BE2C (cell line): ENCODE data around the gene E2F7.

Experiments used
- DNase-seq: peaks from one replicate; pipeline ENCODE4 v3.0.0-alpha.2; 2020
- H3K27me3 ChIP-seq: fragments of 250-450 bp; sonication (Bioruptor Pico); 2 replicates; pipeline ENCODE4 v1.5.1; 2020; ENCODE audit warnings: mild to moderate bottlenecking
- H3K36me3 ChIP-seq: fragments of 250-450 bp; sonication (Bioruptor Pico); 2 replicates; pipeline ENCODE4 v1.5.1; 2020; ENCODE audit warnings: mild to moderate bottlenecking
- H3K4me1 ChIP-seq: fragments of 250-450 bp; sonication (Bioruptor Pico); 2 replicates; pipeline ENCODE4 v1.5.1; 2020
- H3K4me3 ChIP-seq: 2 replicates; pipeline ENCODE4 v1.5.1; 2011; ENCODE audit warnings: low read depth, low read length
- H3K9me3 ChIP-seq: fragments of 250-450 bp; sonication (Bioruptor Pico); 2 replicates; pipeline ENCODE4 v1.5.1; 2020
- CTCF ChIP-seq: IDR thresholded peaks from 2 replicates; pipeline ENCODE4 v1.5.1; 2012; ENCODE audit warnings: mild to moderate bottlenecking, low read depth, low read length

The E2F7 gene

DNA sequence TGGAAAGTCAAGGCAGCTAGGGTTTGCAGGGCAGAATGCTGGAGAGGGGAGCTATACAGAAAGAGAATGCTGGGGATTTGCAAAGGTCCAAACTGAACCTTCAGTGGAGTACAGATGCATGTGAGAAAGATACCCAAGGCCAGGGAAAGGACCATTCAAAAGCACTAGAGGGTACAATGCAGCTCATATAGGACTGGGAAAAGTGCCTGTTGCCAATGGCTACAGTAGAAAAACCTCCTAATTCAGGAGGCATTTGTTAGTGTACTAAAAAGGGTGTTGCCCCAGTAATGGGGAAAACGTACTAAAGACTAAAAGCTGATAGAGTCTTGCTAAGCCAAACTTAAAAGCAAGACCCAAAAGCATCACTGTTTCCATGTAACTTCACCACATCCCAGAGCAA is 30.1 kb downstream of the E2F7 start:
- Histone ChIP-seq H3K36me3 (peaks cover 8% of the 10 kb centered on the region), H3K4me1 (no peaks in the 10 kb centered on the region), H3K9me3 (no peaks in the 10 kb centered on the region), H3K4me3 (no peak overlapping the region), H3K27me3 (no peaks in the 10 kb centered on the region)
- no peak for DNase-seq
- no peak for TF ChIP-seq CTCF

GRCh38 chr12:77033658-77034536 is 31.5 kb downstream of the E2F7 start:
- H3K4me1 ChIP-seq: no peaks in the 10 kb centered on the region
- no peaks in the 10 kb centered on the region for H3K9me3 ChIP-seq
- DNase-seq: no peak
- H3K27me3 ChIP-seq: no peaks in the 10 kb centered on the region
- TF ChIP-seq CTCF: no peak
- peaks cover 18% of the 10 kb centered on the region for H3K36me3 ChIP-seq
- no peak overlapping the region for H3K4me3 ChIP-seq

DNA sequence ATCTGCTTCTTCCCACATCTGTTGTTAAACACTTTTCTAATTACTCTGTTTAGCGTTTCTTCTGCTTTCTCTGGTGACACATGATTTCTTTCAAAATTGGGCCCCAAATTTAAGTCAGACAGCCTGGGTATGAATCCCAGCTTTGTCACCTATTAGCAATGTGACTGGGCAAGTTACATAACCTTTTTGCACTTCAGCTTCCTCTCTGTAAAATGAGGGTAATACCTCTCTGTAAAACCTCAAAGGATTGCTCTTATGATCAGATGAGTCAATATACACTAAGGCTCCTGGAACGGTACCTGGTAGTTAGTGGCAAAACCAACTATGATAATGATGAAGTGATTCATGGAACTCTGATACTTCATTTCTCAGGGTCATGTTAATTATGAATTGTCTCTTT is 33.0 kb downstream of the E2F7 start:
- no peak overlapping the region for H3K4me3 ChIP-seq
- H3K9me3 ChIP-seq: no peaks in the 10 kb centered on the region
- peaks cover 26% of the 10 kb centered on the region for H3K36me3 ChIP-seq
- no peak for TF ChIP-seq CTCF
- no peak for DNase-seq
- H3K27me3 ChIP-seq: no peaks in the 10 kb centered on the region
- no peaks in the 10 kb centered on the region for H3K4me1 ChIP-seq

- no peak for DNase-seq
These were observed 33.6 kb downstream of the E2F7 start for GRCh38 chr12:77031745-77032144.

DNA sequence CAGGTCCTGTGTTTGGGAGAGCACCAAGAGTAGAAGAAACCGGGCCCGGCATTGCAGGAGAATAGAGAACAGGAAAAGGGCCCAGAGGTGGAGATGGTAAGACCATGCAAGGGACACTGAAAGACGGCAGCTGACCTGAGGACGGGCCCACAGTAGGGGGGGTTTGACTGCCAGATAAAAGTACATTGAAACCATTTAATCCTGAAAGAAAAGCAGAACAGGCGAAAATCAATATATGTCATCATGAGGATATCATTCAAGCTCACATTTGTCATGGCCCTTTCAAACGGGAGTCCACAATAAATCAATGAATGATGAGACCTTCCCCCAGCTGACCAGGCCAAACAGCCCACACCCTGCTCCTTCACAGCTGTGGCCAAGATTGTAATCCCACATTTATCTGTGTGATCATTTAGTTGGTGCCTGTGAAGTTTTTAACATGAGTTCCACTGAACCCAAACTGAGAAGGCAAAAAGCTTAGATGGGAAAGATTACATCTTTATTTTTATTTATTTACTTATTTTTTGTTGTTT is 39.5 kb downstream of the E2F7 start:
- no peak for TF ChIP-seq CTCF
- Histone ChIP-seq H3K9me3 (no peaks in the 10 kb centered on the region), H3K27me3 (no peaks in the 10 kb centered on the region), H3K36me3 (peaks cover 31% of the 10 kb centered on the region), H3K4me3 (no peak overlapping the region), H3K4me1 (no peaks in the 10 kb centered on the region)
- DNase-seq: no peak

More at GRCh38 chr12:77031745-77032144, 33.6 kb downstream of the E2F7 start:
- H3K27me3 ChIP-seq: no peaks in the 10 kb centered on the region
- H3K36me3 ChIP-seq: peaks cover 26% of the 10 kb centered on the region
- H3K4me3 ChIP-seq: no peak overlapping the region
- H3K4me1 ChIP-seq: no peaks in the 10 kb centered on the region
- H3K9me3 ChIP-seq: no peaks in the 10 kb centered on the region
- TF ChIP-seq CTCF: no peak

DNA sequence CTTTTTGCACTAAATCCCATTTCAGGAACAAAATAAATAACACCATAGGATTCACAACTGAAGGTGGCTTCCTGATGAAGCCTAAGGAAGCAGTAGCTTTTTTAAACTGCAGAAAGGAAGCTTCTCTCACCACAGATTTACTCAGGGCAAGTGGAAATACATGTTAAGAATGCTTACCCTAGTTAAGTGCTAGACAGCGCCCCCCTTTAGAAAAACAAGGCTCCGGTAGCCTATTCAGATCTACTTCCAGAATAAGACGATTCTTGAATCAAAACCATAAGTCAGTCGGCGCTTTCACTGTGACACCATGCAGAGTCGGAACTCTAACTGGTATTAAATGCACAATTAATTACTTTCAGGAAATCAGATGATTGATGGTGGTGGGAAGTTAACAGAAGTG is 41.9 kb downstream of the E2F7 start:
- Histone ChIP-seq H3K9me3 (no peaks in the 10 kb centered on the region), H3K4me3 (no peak overlapping the region), H3K36me3 (peaks cover 24% of the 10 kb centered on the region), H3K27me3 (no peaks in the 10 kb centered on the region), H3K4me1 (no peaks in the 10 kb centered on the region)
- no peak for DNase-seq
- TF ChIP-seq CTCF: no peak
